ENCODE data around the gene MLPH. TPM values are rescaled to one million over a fixed set of nuclear protein-coding genes. Genes with fewer than 3 reads are reported as not detected.

Gene MLPH
- total and polyA plus RNA-seq, 2 of the 13 experiments (the other 11 are each of a cell fraction or from before 2014, with no cell fraction given), result 0.12 TPM; not detected in 1

DNA sequence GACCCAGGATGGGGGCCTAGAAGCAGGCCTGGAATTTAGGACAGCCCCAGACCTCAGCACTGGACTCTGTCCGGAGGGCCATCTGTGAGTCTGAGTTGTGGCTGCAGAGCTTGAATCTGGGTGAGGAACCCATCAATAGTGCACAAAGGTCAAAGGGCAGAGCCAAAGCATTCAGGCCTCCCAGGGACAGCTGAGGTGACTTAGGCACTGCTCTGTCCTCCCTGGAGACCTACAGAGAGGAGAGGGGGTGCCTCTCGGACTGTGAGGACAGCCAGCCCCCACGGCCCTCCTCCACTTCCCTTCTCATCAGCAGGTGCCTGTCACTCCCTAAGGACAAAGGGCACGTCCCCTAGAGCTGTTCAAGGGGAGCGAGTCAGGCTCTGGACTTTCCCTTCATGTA lies 54.2 kb downstream of the MLPH start:
- Histone ChIP-seq H3K27ac (ENCODE audit: extremely low read length, insufficient read depth, low read length) (no peak overlapping the region), H3K4me2 (ENCODE audit: low read depth, low read length) (no peak overlapping the region), H4K20me1 (ENCODE audit: insufficient read depth, low read length) (no peaks in the 10 kb centered on the region), H3K79me2 (ENCODE audit: insufficient read depth, low read length) (no peaks in the 10 kb centered on the region), H3K4me3 (replicated peaks in 1 of 3; ENCODE audit: insufficient read depth in 1 of 3, low read depth in 2 of 3, low read length in 3 of 3) (no peak overlapping the region), H3K9me3 (ENCODE audit: low read length) (no peaks in the 10 kb centered on the region), H3K9ac (ENCODE audit: insufficient read depth, low read depth, low read length) (no peak overlapping the region), H2AFZ (ENCODE audit: low read length) (no peak overlapping the region), H3K36me3 (replicated peaks in 1 of 2; ENCODE audit: control insufficient read depth in 1 of 2, insufficient read depth in 2 of 2, low read length in 2 of 2) (no peaks in the 10 kb centered on the region), H3K4me1 (ENCODE audit: insufficient read depth, low read length) (peaks cover 16% of the 10 kb centered on the region), H3K27me3 (ENCODE audit: control insufficient read depth in 1 of 2, insufficient read depth in 2 of 2, low read length in 2 of 2) (peaks cover 6 to 41% of the 10 kb centered on the region in 2 experiments; a peak in 4 of 5 replicates)
- intact Hi-C loops (cut with micrococcal nuclease; ENCODE audit: unreplicated experiment), result no loop called here
- BruUV-seq (replicated peaks), result no TSS peak
- in situ Hi-C loops (cut with HindIII; ENCODE audit: extremely low pct_ligation_motif_present, low pct_unique_long_range_greater_than_20kb), result no loop called here
- FAIRE-seq, result peak; percentile 69
- CTCF ChIA-PET (ENCODE audit: low intra/inter-chr PET ratio, low total read pairs), result no interaction called here
- peak; percentile 83 for ATAC-seq
- 3% methylated on average over 5 of the region's 5 CpGs for WGBS (ENCODE audit: low lambda C conversion rate)
- no peak for DNase-seq (ENCODE audit: low spot score)
- POLR2A ChIA-PET, result interaction anchor here (1.3 kb wide), 1 partner anchor 31 kb away, joined by 3 read pairs; no protein-coding TSS in a partner anchor
- TF ChIP-seq RFX3 (CRISPR knock-in tag; IDR thresholded peaks at IDR 0.05), result no peak
- TF ChIP-seq JUND (CRISPR knock-in tag; IDR thresholded peaks at IDR 0.05), result no peak
- no peak for TF ChIP-seq ZSCAN31 (CRISPR knock-in tag; IDR thresholded peaks at IDR 0.05; ENCODE audit: low read depth)
- no peak for TF ChIP-seq SP2 (CRISPR knock-in tag; IDR thresholded peaks at IDR 0.05)
- no peak for TF ChIP-seq JUNB (CRISPR knock-in tag; IDR thresholded peaks at IDR 0.05; ENCODE audit: borderline replicate concordance)
- no peak for TF ChIP-seq ZFP62 (CRISPR knock-in tag; IDR thresholded peaks at IDR 0.05)
- peak; percentile 46 to 65; a peak in 2 of 4 replicates for TF ChIP-seq NR2F1 (CRISPR knock-in tag; IDR thresholded peaks at IDR 0.05)
- no peak for TF ChIP-seq ZNF775 (CRISPR knock-in tag; IDR thresholded peaks at IDR 0.05; ENCODE audit: borderline replicate concordance)
- TF ChIP-seq FOXK1 (CRISPR knock-in tag; IDR thresholded peaks at IDR 0.05; ENCODE audit: borderline replicate concordance, low read depth), result no peak
- TF ChIP-seq MTERF4 (CRISPR knock-in tag; IDR thresholded peaks at IDR 0.05), result no peak
- no peak for TF ChIP-seq ELF3 (CRISPR knock-in tag; IDR thresholded peaks at IDR 0.05)
- no peak for TF ChIP-seq ZNF331 (CRISPR knock-in tag; IDR thresholded peaks at IDR 0.05)
- no peak for TF ChIP-seq ZNF652 (CRISPR knock-in tag; IDR thresholded peaks at IDR 0.05; ENCODE audit: borderline replicate concordance, low read depth)
- TF ChIP-seq ZNF816 (CRISPR knock-in tag; IDR thresholded peaks at IDR 0.05; ENCODE audit: borderline replicate concordance), result no peak
- no peak for TF ChIP-seq NFE2L1 (CRISPR knock-in tag; IDR thresholded peaks at IDR 0.05; ENCODE audit: borderline replicate concordance)
- TF ChIP-seq AGO1 (IDR thresholded peaks at IDR 0.05; ENCODE audit: low read depth, low read length, poor library complexity, severe bottlenecking), result no peak
- TF ChIP-seq HNF4G (IDR thresholded peaks at IDR 0.05; ENCODE audit: borderline replicate concordance, low read depth, low read length), result peak; percentile 65
- no peak for TF ChIP-seq HNF4G (CRISPR knock-in tag; IDR thresholded peaks at IDR 0.05; ENCODE audit: borderline replicate concordance, low read depth)
- no peak for TF ChIP-seq AFF4 (CRISPR knock-in tag; IDR thresholded peaks at IDR 0.05)
